Endothelial cell of umbilical vein (primary cell): ENCODE measurements around the gene CCNL2.

ENCODE experiments used
- CTCF ChIP-seq, 2 donors: IDR thresholded peaks; 1 replicate in 1 of 2; 2 replicates in 1 of 2; pipeline ENCODE4 v1.5.1; 2011; ENCODE audit warnings: low read length in 2 of 2, mild to moderate bottlenecking in 2 of 2, moderate library complexity in 2 of 2, control low read depth in 1 of 2, inconsistent platforms in 1 of 2, low read depth in 1 of 2; ENCODE audit not compliant: insufficient read depth in 1 of 2; ENCODE audit errors: extremely low read depth in 1 of 2
- EZH2 ChIP-seq: IDR thresholded peaks from 2 replicates; pipeline ENCODE4 v1.6.1; 2012; ENCODE audit warnings: borderline replicate concordance, low read depth, mild to moderate bottlenecking, moderate library complexity, low read length, inconsistent platforms; ENCODE audit not compliant: severe bottlenecking
- FOS ChIP-seq: IDR thresholded peaks from 2 replicates; pipeline ENCODE4 v1.6.1; 2011; ENCODE audit warnings: mild to moderate bottlenecking, low read length, moderate library complexity, borderline replicate concordance; ENCODE audit not compliant: insufficient read depth
- GATA2 ChIP-seq: IDR thresholded peaks from 2 replicates; pipeline ENCODE4 v1.7.0; 2011; ENCODE audit warnings: low read depth, mild to moderate bottlenecking, moderate library complexity, mixed read lengths, low read length; ENCODE audit not compliant: insufficient read length, insufficient read depth
- JUN ChIP-seq: IDR thresholded peaks from 2 replicates; pipeline ENCODE4 v1.6.1; 2011; ENCODE audit warnings: borderline replicate concordance, low read depth; ENCODE audit not compliant: insufficient read length, insufficient read depth
- MYC ChIP-seq: IDR thresholded peaks from one replicate; pipeline ENCODE4 v1.6.1; 2011; ENCODE audit warnings: mild to moderate bottlenecking, low read depth, low read length
- POLR2A ChIP-seq: IDR thresholded peaks from 2 replicates; pipeline ENCODE4 v1.6.1; 2012; ENCODE audit warnings: low read depth, mild to moderate bottlenecking, control low read depth, low read length
- POLR2AphosphoS5 ChIP-seq: IDR thresholded peaks from 2 replicates; pipeline ENCODE4 v1.6.1; 2012; ENCODE audit warnings: low read depth, mild to moderate bottlenecking, control low read depth, low read length, moderate library complexity; ENCODE audit not compliant: insufficient read depth

GRCh38 chr1:1421147-1421906 is 22.2 kb upstream of the CCNL2 start, which contains the start of gene ANKRD65:
- TF ChIP-seq POLR2AphosphoS5 (no peak), CTCF (IDR thresholded peaks at IDR 0.05; ENCODE audit: extremely low read depth in 1 of 2, insufficient read depth in 1 of 2, low read depth in 1 of 2, low read length in 2 of 2) (no peak), POLR2A (no peak), EZH2 (no peak), JUN (no peak), FOS (no peak), MYC (no peak), GATA2 (no peak)
